22Rv1 (cell line): ENCODE results near the gene MEGF11.
"Not testable (repeated sequence)": the region's sequence is repeated elsewhere in the genome, so short reads cannot be mapped to it uniquely, and the experiment has no call there.

ENCODE experiments used
- H3K27ac ChIP-seq: fragments of 450-650 bp; 2 replicates; pipeline ENCODE4 v1.5.1; 2017
- ZFX ChIP-seq: fragments of 450-650 bp; IDR thresholded peaks from 2 replicates; pipeline ENCODE4 v1.6.1; 2017; ENCODE audit warnings: antibody characterized with exemption, borderline replicate concordance
- TF ChIP-seq, protein P1 (sequence below): fragments of 450-650 bp; IDR thresholded peaks from 2 replicates; pipeline ENCODE4 v1.5.1; 2017; ENCODE audit warnings: mild to moderate bottlenecking

Gene MEGF11

DNA sequence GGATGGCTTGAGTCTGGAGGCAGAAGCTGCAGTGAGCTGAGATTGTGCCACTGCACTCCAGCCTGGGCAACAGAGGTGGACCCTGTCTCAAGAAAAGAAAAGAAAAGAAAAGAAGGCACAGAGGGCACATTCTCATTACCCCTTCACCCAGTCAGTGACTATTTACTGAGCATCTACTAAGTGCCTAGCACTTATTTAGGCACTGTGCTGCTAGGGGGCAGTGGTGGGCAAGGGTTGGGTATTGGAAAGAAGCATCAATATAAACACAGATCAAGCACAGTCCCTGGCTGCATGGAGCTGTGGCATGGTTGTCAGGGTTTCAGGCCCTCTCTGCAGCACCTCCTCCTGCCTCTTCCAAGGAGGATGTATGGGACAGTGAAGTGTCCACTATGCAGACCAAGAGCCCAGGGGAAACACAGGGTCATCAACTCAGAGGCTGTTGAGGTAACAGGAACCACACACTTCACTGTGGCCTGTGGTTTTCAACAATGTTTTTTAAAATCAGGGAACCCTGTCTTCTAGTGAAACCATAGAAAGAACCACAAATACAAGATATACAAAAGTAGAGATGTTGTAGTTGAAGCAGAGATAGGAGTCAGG is 245.8 kb downstream of the MEGF11 start:
- TF ChIP-seq, protein P1, sequence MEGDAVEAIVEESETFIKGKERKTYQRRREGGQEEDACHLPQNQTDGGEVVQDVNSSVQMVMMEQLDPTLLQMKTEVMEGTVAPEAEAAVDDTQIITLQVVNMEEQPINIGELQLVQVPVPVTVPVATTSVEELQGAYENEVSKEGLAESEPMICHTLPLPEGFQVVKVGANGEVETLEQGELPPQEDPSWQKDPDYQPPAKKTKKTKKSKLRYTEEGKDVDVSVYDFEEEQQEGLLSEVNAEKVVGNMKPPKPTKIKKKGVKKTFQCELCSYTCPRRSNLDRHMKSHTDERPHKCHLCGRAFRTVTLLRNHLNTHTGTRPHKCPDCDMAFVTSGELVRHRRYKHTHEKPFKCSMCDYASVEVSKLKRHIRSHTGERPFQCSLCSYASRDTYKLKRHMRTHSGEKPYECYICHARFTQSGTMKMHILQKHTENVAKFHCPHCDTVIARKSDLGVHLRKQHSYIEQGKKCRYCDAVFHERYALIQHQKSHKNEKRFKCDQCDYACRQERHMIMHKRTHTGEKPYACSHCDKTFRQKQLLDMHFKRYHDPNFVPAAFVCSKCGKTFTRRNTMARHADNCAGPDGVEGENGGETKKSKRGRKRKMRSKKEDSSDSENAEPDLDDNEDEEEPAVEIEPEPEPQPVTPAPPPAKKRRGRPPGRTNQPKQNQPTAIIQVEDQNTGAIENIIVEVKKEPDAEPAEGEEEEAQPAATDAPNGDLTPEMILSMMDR = 0 out of 2 replicates have a peak, but pooled peaks have one; percentile 14
- TF ChIP-seq ZFX = no peak
- H3K27ac ChIP-seq = no peak overlapping the region

GRCh38 chr15:66006986-66007385 is 246.6 kb downstream of the MEGF11 start:
- no peak for TF ChIP-seq ZFX
- TF ChIP-seq, protein P1 = no peak
- H3K27ac ChIP-seq = no peak overlapping the region

DNA sequence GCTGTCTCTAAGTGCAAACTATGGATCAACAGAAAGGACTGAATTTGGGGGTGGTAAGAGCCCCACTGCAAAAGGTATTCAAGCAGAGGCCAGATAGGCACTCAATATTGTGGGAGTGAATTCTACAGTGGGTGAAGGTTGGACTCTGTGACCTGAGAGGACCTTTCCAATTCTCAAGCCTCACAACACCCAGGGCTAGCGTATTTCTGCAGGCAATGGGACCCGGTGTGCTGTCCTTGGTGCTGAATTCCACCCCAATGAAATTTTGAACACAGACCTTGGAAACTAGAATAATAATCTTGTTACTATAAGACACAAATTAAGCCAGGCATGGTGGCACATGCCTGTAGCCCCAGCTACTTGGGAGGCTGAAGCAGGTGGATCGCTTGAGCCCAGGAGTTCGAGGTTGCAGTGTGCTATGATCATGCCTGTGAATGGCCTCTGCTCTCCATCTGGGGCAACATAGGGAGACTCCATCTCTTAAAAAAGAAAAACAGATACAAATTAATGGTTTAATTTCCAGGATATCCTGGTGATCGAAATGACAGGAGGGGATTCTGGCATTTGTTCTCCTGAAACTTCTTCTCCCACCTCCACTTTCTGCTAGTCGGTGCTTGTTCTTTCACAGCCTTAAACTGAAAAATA is 248.8 kb downstream of the MEGF11 start:
- no peak for TF ChIP-seq ZFX
- TF ChIP-seq, protein P1 = no peak
- H3K27ac ChIP-seq = no peak overlapping the region

DNA sequence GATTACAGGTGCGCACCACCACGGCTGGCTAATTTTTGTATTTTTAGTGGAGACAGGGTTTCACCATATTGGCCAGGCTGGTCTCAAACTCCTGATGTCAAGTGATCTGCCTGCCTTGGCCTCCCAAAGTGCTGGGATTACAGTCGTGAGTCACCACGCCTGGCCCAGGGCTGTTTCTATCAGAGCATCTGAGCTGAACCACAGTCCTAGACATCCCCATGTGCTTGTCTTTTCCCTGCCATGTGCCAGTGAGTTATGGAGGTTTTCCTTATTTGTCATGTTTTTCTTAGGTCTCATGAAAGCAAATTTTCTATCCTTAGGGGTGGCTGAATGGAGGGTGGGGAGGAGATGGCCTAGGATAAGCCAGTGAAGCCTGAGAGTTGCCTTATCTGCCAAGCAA is 250.4 kb downstream of the MEGF11 start:
- not testable (repeated sequence) for H3K27ac ChIP-seq

DNA sequence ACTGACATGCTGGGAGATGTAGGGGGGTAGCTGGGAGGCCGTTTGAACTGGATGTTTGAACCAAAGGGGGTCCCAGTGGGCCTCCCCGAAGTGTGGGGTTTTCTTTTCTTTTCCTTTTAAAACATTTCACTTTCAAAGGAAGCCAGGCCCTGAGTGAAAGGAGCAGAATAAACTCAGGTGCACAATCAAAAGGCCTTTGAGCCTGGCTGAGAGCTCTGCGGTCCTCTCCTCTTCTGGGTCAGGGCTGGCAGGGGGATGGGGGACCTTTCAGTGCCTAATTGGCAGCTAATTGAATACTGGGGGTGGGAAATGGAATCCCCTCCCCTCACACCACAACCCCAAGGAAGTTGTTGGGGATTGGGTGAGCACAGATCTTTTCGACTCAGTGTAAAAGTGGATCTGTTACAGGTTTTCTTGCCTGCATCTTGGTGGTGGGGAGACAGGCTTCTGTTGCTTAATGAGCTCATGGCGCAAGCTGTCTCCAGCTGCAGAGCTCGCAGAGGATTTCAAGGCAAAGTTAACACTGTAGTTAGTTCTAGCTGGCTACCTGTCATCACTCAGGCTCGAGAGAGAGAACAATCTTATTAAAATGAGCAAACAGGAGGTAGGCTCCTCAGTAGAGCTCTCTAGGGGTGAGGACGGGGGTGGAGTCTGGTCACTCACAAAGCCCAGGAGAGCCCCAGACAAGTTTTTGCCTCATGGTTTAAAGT is 251.7 kb downstream of the MEGF11 start:
- H3K27ac ChIP-seq = no peak overlapping the region
- no peak for TF ChIP-seq ZFX
- TF ChIP-seq, protein P1 = no peak

GRCh38 chr15:66001042-66001441 is 252.5 kb downstream of the MEGF11 start:
- TF ChIP-seq ZFX = no peak
- TF ChIP-seq, protein P1 = no peak
- no peak overlapping the region for H3K27ac ChIP-seq

GRCh38 chr15:65998486-65998885 is 255.1 kb downstream of the MEGF11 start:
- TF ChIP-seq ZFX = no peak
- TF ChIP-seq, protein P1 = no peak
- H3K27ac ChIP-seq = no peak overlapping the region
